Measurements from ENCODE around the gene KCNQ2.

GRCh38 chr20:63411898-63412631 lies 60.4 kb downstream of the KCNQ2 start:
- TF ChIP-seq POLR2AphosphoS5 (IDR thresholded peaks at IDR 0.05; ENCODE audit: low read depth), result no peak
- TF ChIP-seq ZNF331 (CRISPR knock-in tag; IDR thresholded peaks at IDR 0.05; ENCODE audit: low read depth), result no peak
- TF ChIP-seq CTCF (conservative IDR thresholded peaks at IDR 0.05; ENCODE audit: low read depth in 2 of 2), result no peak
- no peak for TF ChIP-seq EZH2 (IDR thresholded peaks at IDR 0.05; ENCODE audit: low read depth, unreplicated experiment)
- TF ChIP-seq CREB1 (CRISPR knock-in tag; IDR thresholded peaks at IDR 0.05; ENCODE audit: low read depth), result no peak
- no peak for TF ChIP-seq JUNB (IDR thresholded peaks at IDR 0.05; ENCODE audit: unreplicated experiment)
- no peak for TF ChIP-seq EZH2phosphoT487 (IDR thresholded peaks at IDR 0.05; ENCODE audit: unreplicated experiment)
- no peak for TF ChIP-seq REST (IDR thresholded peaks at IDR 0.05; ENCODE audit: unreplicated experiment)
- no peak for TF ChIP-seq NANOG (IDR thresholded peaks at IDR 0.05; ENCODE audit: borderline replicate concordance)

Measured in GM23338 (cell line).